GM18861 (cell line): ENCODE measurements around the gene ZFP28.

Experiments
- ATAC-seq: cut with Tn5 transposase; IDR thresholded peaks from one replicate; pipeline ENCODE4 v1.9.1; 2021; ENCODE audit not compliant: unreplicated experiment

Gene ZFP28

GRCh38 chr19:56595548-56595899 lies 56.8 kb downstream of the ZFP28 start:
- no peak for ATAC-seq

GRCh38 chr19:56596676-56597075 lies 57.9 kb downstream of the ZFP28 start:
- no peak for ATAC-seq

GRCh38 chr19:56597696-56598095 lies 58.9 kb downstream of the ZFP28 start:
- ATAC-seq = no peak

- ATAC-seq = no peak
These were observed 62.6 kb downstream of the ZFP28 start for GRCh38 chr19:56601375-56601774.

GRCh38 chr19:56603829-56604228 lies 65.1 kb downstream of the ZFP28 start:
- no peak for ATAC-seq
